Common myeloid progenitor, CD34-positive (primary cell): ENCODE results near the gene KRT32.

Experiments
- CTCF ChIA-PET: fragments of 350-600 bp; sonication (Branson Sonifier 250); formaldehyde crosslinking; loops from one replicate; lab custom pipeline; 2021; ENCODE audit warnings: antibody characterized with exemption; lab: Charles Lee
- POLR2A ChIA-PET: fragments of 350-600 bp; sonication (Branson Sonifier 250); formaldehyde crosslinking; loops from one replicate; lab custom pipeline; 2021; ENCODE audit warnings: antibody characterized with exemption; lab: Charles Lee
- DNase-seq, 3 donors: peaks; one replicate each; pipeline versions ENCODE4 v3.0.0 to v3.0.0-alpha.2; 2013
- H3K27ac ChIP-seq, 2 experiments: 1 replicate in 1 of 2; 2 replicates in 1 of 2; pipeline ENCODE4 v1.7.0; 2013; ENCODE audit warnings: inconsistent platforms in 2 of 2, low read length in 2 of 2, mild to moderate bottlenecking in 2 of 2, low read depth in 1 of 2, moderate library complexity in 1 of 2; ENCODE audit not compliant: severe bottlenecking in 2 of 2, insufficient read depth in 1 of 2, poor library complexity in 1 of 2
- H3K27me3 ChIP-seq, 5 experiments: replicated peaks in 2 of 5; 1 replicate in 3 of 5; 2 replicates in 2 of 5; pipeline versions ENCODE4 v1.6.1 to v1.7.0; 2013; ENCODE audit warnings: low read length in 4 of 5, mild to moderate bottlenecking in 2 of 5, moderate library complexity in 2 of 5, inconsistent platforms in 1 of 5; ENCODE audit not compliant: insufficient read depth in 5 of 5, control insufficient read depth in 4 of 5
- H3K36me3 ChIP-seq, 4 experiments: 1 replicate in 2 of 4; 2 replicates in 2 of 4; pipeline versions ENCODE4 v1.6.1 to v1.7.0; 2013; ENCODE audit warnings: low read length in 3 of 4, control low read depth in 1 of 4, mild to moderate bottlenecking in 1 of 4; ENCODE audit not compliant: control insufficient read depth in 4 of 4, insufficient read depth in 4 of 4
- H3K4me1 ChIP-seq, 4 experiments: 1 replicate in 3 of 4; 2 replicates in 1 of 4; pipeline versions ENCODE4 v1.6.1 to v1.7.1; 2013; ENCODE audit warnings: low read length in 3 of 4, mild to moderate bottlenecking in 3 of 4, control low read depth in 1 of 4, inconsistent platforms in 1 of 4, moderate library complexity in 1 of 4; ENCODE audit not compliant: control insufficient read depth in 4 of 4, insufficient read depth in 4 of 4; ENCODE audit errors: control extremely low read depth in 1 of 4
- H3K4me3 ChIP-seq, 7 experiments: 1 replicate in 4 of 7; 2 replicates in 3 of 7; pipeline versions ENCODE4 v1.5.1 to v1.7.0; 2013; ENCODE audit warnings: mild to moderate bottlenecking in 7 of 7, low read length in 6 of 7, moderate library complexity in 6 of 7, inconsistent platforms in 2 of 7, low read depth in 2 of 7, control low read depth in 1 of 7; ENCODE audit not compliant: insufficient read depth in 4 of 7, control insufficient read depth in 1 of 7; ENCODE audit errors: extremely low read depth in 1 of 7
- H3K9me3 ChIP-seq, 5 experiments: 1 replicate in 4 of 5; 2 replicates in 1 of 5; pipeline versions ENCODE4 v1.6.1 to v1.7.1; 2013; ENCODE audit warnings: low read length in 4 of 5, mild to moderate bottlenecking in 2 of 5, inconsistent platforms in 1 of 5, low read depth in 1 of 5, moderate library complexity in 1 of 5; ENCODE audit not compliant: control insufficient read depth in 4 of 5, insufficient read depth in 2 of 5; ENCODE audit errors: control extremely low read depth in 1 of 5
- WGBS: methylation state at CpG from one replicate; pipeline ENCODE4 v1.1.5; 2013; ENCODE audit not compliant: insufficient coverage; 5-methylcytosine and 5-hydroxymethylcytosine counted together

The KRT32 gene

DNA sequence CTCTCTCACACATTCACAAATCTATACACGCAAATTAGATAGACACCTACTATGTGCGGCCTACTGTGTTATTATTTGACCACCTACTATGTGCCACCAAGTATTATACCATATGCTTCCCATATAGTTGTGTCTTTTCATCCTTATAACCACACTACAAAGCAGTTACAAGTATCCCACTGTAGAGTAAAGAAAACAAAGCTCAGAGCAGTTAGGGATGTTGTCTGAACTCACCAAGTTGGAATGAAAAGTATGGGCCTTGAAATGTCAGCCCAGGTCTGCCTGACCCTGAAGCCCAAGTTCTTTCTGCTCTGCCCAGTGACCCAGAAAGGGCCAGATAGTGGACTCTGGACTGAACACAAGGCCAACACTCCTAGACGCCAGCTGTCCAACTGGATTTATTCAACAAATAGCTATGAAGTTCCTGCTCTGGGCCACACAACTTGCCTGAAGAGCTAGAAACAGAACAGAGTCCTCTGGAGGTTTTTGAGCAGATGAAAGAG, 51.3 kb downstream of the KRT32 start:
- no peaks in the 10 kb centered on the region for H3K36me3 ChIP-seq
- no peak for DNase-seq
- H3K27ac ChIP-seq, result no peak overlapping the region
- WGBS, result 75% methylated on average over 2 of the region's 3 CpGs
- POLR2A ChIA-PET, result no interaction called here
- H3K4me3 ChIP-seq, result no peak overlapping the region
- CTCF ChIA-PET, result no interaction called here
- H3K27me3 ChIP-seq, result peaks cover 0 to 12% (median 0%) of the 10 kb centered on the region in 5 experiments
- no peaks in the 10 kb centered on the region for H3K9me3 ChIP-seq
- no peaks in the 10 kb centered on the region for H3K4me1 ChIP-seq

GRCh38 chr17:41415411-41415810, 51.8 kb downstream of the KRT32 start:
- Histone ChIP-seq H3K4me3 (no peak overlapping the region), H3K27ac (no peak overlapping the region), H3K36me3 (no peaks in the 10 kb centered on the region), H3K27me3 (peaks cover 0 to 12% (median 0%) of the 10 kb centered on the region in 5 experiments), H3K9me3 (no peaks in the 10 kb centered on the region), H3K4me1 (no peaks in the 10 kb centered on the region)
- CTCF ChIA-PET, result no interaction called here
- DNase-seq, result no peak
- WGBS, result 85% methylated on average over 1 of the region's 4 CpGs
- POLR2A ChIA-PET, result no interaction called here

- H3K9me3 ChIP-seq, result no peaks in the 10 kb centered on the region
- no peak overlapping the region for H3K4me3 ChIP-seq
- DNase-seq, result no peak
- no peaks in the 10 kb centered on the region for H3K4me1 ChIP-seq
- H3K27me3 ChIP-seq, result peaks cover 0 to 12% (median 0%) of the 10 kb centered on the region in 5 experiments
- H3K36me3 ChIP-seq, result no peaks in the 10 kb centered on the region
- 100% methylated on average over 1 of the region's 2 CpGs for WGBS
- POLR2A ChIA-PET, result no interaction called here
- CTCF ChIA-PET, result interaction anchor here (1.1 kb wide), 1 partner anchor 9 kb away, joined by 3 read pairs; no protein-coding TSS in a partner anchor
- no peak overlapping the region for H3K27ac ChIP-seq
Observed at GRCh38 chr17:41413982-41414381, 53.2 kb downstream of the KRT32 start.

DNA sequence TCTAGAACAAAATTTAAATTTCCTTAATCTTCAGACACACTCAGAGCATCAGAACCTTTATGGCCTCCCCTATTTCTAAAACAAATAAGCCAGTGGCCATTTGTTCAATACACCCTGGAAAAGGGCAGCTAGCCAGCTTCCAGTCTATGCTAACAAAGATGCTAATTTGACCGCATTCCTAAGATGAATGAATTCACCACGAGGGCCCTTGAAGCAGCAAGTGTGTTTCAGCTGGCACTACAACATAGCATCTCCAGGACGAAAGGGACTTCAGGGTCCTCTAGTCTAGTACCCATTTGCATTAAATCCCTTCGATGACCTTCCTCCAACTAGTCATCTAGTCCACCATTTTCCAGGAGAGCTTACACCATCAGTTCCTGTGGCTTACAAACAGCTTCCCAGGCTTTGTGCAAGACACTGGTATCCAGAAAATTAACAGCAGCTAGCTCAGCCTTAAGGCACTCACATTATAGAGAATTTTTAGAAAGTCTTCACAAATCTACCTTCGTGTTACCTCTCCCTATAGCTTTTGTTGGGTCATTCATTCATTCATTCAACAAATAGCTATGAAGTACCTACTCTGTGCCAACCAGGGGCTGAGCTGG, 53.7 kb downstream of the KRT32 start:
- Histone ChIP-seq H3K4me3 (no peak overlapping the region), H3K27me3 (peaks cover 0 to 12% (median 0%) of the 10 kb centered on the region in 5 experiments), H3K9me3 (no peaks in the 10 kb centered on the region), H3K36me3 (no peaks in the 10 kb centered on the region), H3K27ac (no peak overlapping the region), H3K4me1 (no peaks in the 10 kb centered on the region)
- CTCF ChIA-PET, result interaction anchor here (1.1 kb wide), 1 partner anchor 10 kb away, joined by 3 read pairs; no protein-coding TSS in a partner anchor
- DNase-seq, result no peak
- 63% methylated on average over 4 of the region's 5 CpGs for WGBS
- POLR2A ChIA-PET, result no interaction called here

DNA sequence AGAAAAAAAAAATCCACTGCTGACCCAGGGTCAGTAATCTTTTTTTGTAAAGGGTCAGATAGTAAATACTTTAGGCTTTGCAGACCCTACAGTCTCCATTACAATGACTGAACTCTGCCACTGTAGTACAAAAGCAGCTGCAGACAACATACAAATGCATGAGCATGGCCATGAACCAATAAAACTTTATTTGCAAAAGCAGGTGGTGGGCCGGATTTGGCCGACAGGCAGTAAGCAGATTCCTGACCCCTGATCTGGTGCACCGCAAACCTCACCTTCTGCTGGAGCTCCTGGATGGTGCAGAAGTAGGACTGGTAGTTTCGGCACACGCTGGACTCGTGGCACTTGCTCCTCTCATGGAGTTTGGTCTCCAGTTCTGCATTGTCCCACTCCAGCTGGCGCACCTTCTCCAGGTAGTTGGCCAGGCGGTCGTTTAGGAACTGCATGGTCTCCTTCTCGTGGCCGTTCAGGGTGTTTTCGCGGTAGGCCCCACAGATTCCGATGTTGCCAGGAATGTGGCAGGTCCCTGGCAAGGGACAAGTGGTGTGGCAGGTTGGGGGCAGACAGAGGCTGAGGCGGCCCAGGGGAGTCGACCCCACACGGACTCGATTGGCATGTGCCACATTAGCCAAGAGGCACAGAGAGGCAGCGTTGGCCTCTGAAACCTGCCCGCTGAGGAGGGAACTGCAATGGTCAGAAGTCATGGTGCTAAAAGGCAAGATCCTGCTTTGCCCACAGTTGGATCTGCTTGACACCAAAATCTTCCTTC, 55.9 kb downstream of the KRT32 start:
- Histone ChIP-seq H3K4me1 (no peaks in the 10 kb centered on the region), H3K27me3 (peaks cover 0 to 12% (median 0%) of the 10 kb centered on the region in 5 experiments), H3K4me3 (no peak overlapping the region), H3K27ac (no peak overlapping the region), H3K9me3 (no peaks in the 10 kb centered on the region), H3K36me3 (no peaks in the 10 kb centered on the region)
- 98% methylated on average over 20 of the region's 20 CpGs for WGBS
- POLR2A ChIA-PET, result interaction anchor here (0.5 kb wide), 1 partner anchor 28 kb away, joined by 3 read pairs; no protein-coding TSS in a partner anchor
- CTCF ChIA-PET, result interaction anchor here (1.2 kb wide), 1 partner anchor 23 kb away, joined by 3 read pairs; no protein-coding TSS in a partner anchor
- no peak for DNase-seq
